Superior temporal gyrus (tissue), 1 donor: ENCODE data around the gene PPP1R14C.

Experiments
- DNase-seq: peaks from one replicate; pipeline ENCODE4 v3.0.0-alpha.2; 2016; ENCODE audit errors: extremely low spot score

The PPP1R14C gene

GRCh38 chr6:150271501-150272263, 128.8 kb downstream of the PPP1R14C start:
- no peak for DNase-seq

- DNase-seq: no peak
These were observed 129.6 kb downstream of the PPP1R14C start for GRCh38 chr6:150272264-150272975.

- no peak for DNase-seq
These were observed 130.1 kb downstream of the PPP1R14C start for GRCh38 chr6:150272976-150273315.

- DNase-seq: no peak
These were observed 130.8 kb downstream of the PPP1R14C start for GRCh38 chr6:150273457-150274309.

- no peak for DNase-seq
These were observed 132.6 kb downstream of the PPP1R14C start for GRCh38 chr6:150275489-150275888.

- DNase-seq: no peak
These were observed 133.5 kb downstream of the PPP1R14C start for GRCh38 chr6:150276168-150276936.

- peak; percentile 68 for DNase-seq
These were observed 134.3 kb downstream of the PPP1R14C start for GRCh38 chr6:150276937-150277742.

- no peak for DNase-seq
These were observed 136.7 kb downstream of the PPP1R14C start for GRCh38 chr6:150279533-150279932.

GRCh38 chr6:150280703-150281102, 137.9 kb downstream of the PPP1R14C start:
- DNase-seq: no peak

GRCh38 chr6:150281767-150282166, 138.9 kb downstream of the PPP1R14C start:
- DNase-seq: peak; percentile 27

GRCh38 chr6:150282806-150283205, 140.0 kb downstream of the PPP1R14C start:
- no peak for DNase-seq

- DNase-seq: no peak
These were observed 143.6 kb downstream of the PPP1R14C start for GRCh38 chr6:150286460-150286859.

GRCh38 chr6:150286912-150287311, 144.1 kb downstream of the PPP1R14C start:
- no peak for DNase-seq

- peak; percentile 34 for DNase-seq
These were observed 145.6 kb downstream of the PPP1R14C start for GRCh38 chr6:150288456-150288855.

- no peak for DNase-seq
These were observed 146.7 kb downstream of the PPP1R14C start for GRCh38 chr6:150289454-150290071.

GRCh38 chr6:150290429-150290828, 147.6 kb downstream of the PPP1R14C start:
- DNase-seq: peak; percentile 63

GRCh38 chr6:150291968-150292710, 149.3 kb downstream of the PPP1R14C start:
- no peak for DNase-seq

- no peak for DNase-seq
These were observed 150.2 kb downstream of the PPP1R14C start for GRCh38 chr6:150293019-150293418.

- no peak for DNase-seq
These were observed 150.8 kb downstream of the PPP1R14C start for GRCh38 chr6:150293423-150294173.
